GM13977 (cell line): ENCODE results near the gene TAPBPL.

Experiments
- DNase-seq: peaks from one replicate; pipeline ENCODE4 v3.0.0; 2012; ENCODE audit warnings: low spot score
- CTCF ChIP-seq: IDR thresholded peaks from 2 replicates; pipeline ENCODE4 v1.5.1; 2012; ENCODE audit warnings: mild to moderate bottlenecking, control low read depth; ENCODE audit not compliant: insufficient read depth; ENCODE audit errors: extremely low read depth, missing control alignments
- in situ Hi-C: fragments of 300-500 bp; cut with MboI; formaldehyde crosslinking; loops from one replicate; pipeline ENCODE4 v1.12.0; 2022; ENCODE audit warnings: low sequenced_read_pairs, low pct_unique_long_range_greater_than_20kb, mixed read lengths, inconsistent platforms; ENCODE audit not compliant: unreplicated experiment

TAPBPL gene

GRCh38 chr12:6500466-6500865 lies 48.6 kb downstream of the TAPBPL start:
- in situ Hi-C loops: no loop called here
- no peak for TF ChIP-seq CTCF
- no peak for DNase-seq

- no peak for TF ChIP-seq CTCF
- in situ Hi-C loops: no loop called here
- DNase-seq: no peak
Measured at GRCh38 chr12:6507102-6507998, 55.5 kb downstream of the TAPBPL start.

- in situ Hi-C loops: no loop called here
- DNase-seq: no peak
- no peak for TF ChIP-seq CTCF
Measured at GRCh38 chr12:6508087-6508486, 56.2 kb downstream of the TAPBPL start.
